A549 treated with Mapracorat at 1 μM for 4 hours (cell line): Measurements from ENCODE around the gene CEP170. TPM values are rescaled to one million over a fixed set of nuclear protein-coding genes. Genes with fewer than 3 reads are reported as not detected.

Source experiments
- total RNA-seq: library from RNA; stranded (reverse); fragments of 200-300 nt; extraction: Qiagen RNA extraction; gene quantifications from 5 replicates; pipeline ENCODE4 v1.2.3, GENCODE V29; 2022

The CEP170 gene
- 22.0 to 29.6 TPM (median 26.5 TPM) in 5 replicates for total RNA-seq

DNA sequence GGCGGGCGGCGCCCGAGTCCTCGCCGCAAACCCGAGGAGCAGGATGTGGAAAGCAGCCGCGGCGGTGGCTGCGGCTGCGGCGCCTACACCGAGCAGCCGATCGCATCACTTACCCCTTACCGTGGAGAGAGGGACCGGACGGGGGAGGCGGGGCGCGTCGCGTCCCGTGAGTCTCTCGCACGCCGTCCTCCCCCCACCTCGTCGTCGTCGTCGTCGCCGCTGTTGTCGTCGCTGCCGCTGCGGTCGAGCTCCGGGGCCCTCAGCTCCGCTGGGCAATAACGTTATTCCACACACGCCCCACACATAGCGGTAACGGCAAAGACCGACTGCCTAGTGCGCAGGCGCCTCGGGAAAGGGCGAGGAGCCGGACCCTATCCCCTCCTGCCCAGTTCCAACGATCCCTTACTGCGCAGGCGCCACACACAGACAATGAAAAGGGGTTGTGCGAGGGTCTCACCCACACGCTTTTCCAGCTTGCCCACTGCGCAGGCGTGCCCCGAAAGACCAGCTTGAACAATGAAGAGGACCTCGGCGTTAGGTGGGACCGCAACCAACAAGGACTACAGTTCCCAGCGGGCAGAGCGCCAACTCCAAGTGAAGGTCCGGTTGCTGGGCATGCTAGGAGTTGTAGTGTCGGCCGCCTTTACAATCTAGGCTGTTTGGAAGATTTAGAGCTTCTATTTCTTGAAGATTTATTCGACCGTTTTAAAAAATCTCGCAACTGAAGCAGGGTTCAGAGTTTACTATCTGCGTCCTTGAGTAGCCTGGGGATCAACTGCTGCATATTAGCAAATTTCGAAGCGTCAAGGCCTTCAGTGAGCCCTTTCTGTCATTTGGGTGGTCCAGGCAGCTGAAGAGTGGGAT is at the start of gene CEP170:
Gene CEP170, minus strand, starts transcription at position 355 of the 864 bp plus-strand sequence. CDS start 30,001 bp downstream, outside the sequence.

DNA sequence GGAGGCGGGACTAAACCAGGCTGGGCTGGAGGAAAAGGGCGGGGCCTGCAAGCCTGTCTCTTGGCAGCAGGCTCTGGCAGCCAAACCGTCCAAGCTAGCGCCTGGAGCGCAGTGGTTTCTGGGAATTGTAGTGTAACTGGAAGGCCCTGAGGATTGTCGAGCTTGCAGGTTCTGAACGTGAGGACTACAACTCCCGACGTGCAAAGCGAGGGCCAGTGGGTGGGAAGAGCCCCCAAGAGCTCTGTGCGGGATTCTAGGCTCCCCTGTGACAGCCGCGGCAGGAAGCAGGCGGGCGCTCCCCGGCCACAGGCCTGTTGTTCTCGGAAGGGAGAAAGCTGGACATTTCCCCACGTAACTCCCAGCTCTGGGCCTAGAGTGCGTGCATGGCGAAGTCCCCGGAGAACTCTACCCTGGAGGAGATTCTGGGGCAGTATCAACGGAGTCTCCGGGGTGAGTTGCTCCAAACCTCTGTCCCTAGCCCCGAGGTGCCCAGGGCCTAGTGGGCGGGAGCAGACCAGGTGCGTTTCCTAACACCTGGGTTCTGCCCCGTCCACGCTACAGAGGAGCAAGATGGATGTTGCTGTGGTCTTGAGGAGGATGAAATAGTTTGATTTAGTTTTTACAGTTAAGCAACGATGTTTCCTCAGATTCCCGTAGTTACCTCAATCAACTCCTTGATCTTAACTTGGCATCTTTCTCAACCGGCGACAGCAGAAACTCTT is 871 bp upstream of the CEP170 start, which contains the start of gene SDCCAG8:
Gene SDCCAG8, plus strand, starts transcription at position 251 of the 722 bp plus-strand sequence. Its CDS starts 133 bp downstream, at position 384.

Other genes starting within 250 kb of the CEP170 start
- 41.3 to 55.6 TPM (median 47.7 TPM) in 5 replicates for gene SDCCAG8, start 760 bp upstream of the CEP170 start, total RNA-seq